Effector memory CD8-positive, alpha-beta T cell (primary cell): ENCODE measurements around the gene TMA7.
"Not testable (repeated sequence)": the region's sequence is repeated elsewhere in the genome, so short reads cannot be mapped to it uniquely, and the experiment has no call there.

Experiments
- ATAC-seq: fragments of 150-1000 bp; cut with Tn5 transposase; replicated peaks from 2 replicates; pipeline ENCODE4 v1.10.0; 2021; ENCODE audit warnings: mild to moderate bottlenecking, moderate library complexity
- DNase-seq, 3 experiments: peaks; one replicate each; pipeline ENCODE4 v3.0.0; 2021
- H3K27ac Mint-ChIP-seq, 2 donors: one replicate each; pipeline ENCODE4 v1.8.0; 2022; ENCODE audit warnings: mild to moderate bottlenecking in 2 of 2, mixed read lengths in 2 of 2, moderate library complexity in 2 of 2
- H3K27me3 Mint-ChIP-seq, 2 donors: one replicate each; pipeline ENCODE4 v1.8.0; 2022; ENCODE audit warnings: mixed read lengths in 2 of 2
- H3K36me3 Mint-ChIP-seq: one replicate; pipeline ENCODE4 v1.8.0; 2022; ENCODE audit warnings: mild to moderate bottlenecking, moderate library complexity, mixed read lengths; ENCODE audit not compliant: insufficient read depth
- H3K4me1 Mint-ChIP-seq, 2 donors: one replicate each; pipeline ENCODE4 v1.8.0; 2022; ENCODE audit warnings: low read depth in 2 of 2, mixed read lengths in 2 of 2
- H3K4me3 Mint-ChIP-seq, 2 donors: one replicate each; pipeline ENCODE4 v1.8.0; 2022; ENCODE audit warnings: mild to moderate bottlenecking in 2 of 2, mixed read lengths in 2 of 2, moderate library complexity in 2 of 2
- H3K9me3 Mint-ChIP-seq, 2 donors: one replicate each; pipeline ENCODE4 v1.8.0; 2022; ENCODE audit warnings: mixed read lengths in 2 of 2

The TMA7 gene

GRCh38 chr3:48446043-48446424, 6.0 kb downstream of the TMA7 start:
- peaks cover 50% of the 10 kb centered on the region for H3K36me3 Mint-ChIP-seq
- no peaks in the 10 kb centered on the region for H3K27me3 Mint-ChIP-seq
- no peaks in the 10 kb centered on the region for H3K9me3 Mint-ChIP-seq
- no peak for ATAC-seq
- H3K27ac Mint-ChIP-seq = peak overlapping the region; percentile 94 to 98
- peak overlapping the region; percentile 86 to 96 for H3K4me3 Mint-ChIP-seq
- H3K4me1 Mint-ChIP-seq = peaks cover 27 to 37% of the 10 kb centered on the region in 2 donors
- no peak for DNase-seq

DNA sequence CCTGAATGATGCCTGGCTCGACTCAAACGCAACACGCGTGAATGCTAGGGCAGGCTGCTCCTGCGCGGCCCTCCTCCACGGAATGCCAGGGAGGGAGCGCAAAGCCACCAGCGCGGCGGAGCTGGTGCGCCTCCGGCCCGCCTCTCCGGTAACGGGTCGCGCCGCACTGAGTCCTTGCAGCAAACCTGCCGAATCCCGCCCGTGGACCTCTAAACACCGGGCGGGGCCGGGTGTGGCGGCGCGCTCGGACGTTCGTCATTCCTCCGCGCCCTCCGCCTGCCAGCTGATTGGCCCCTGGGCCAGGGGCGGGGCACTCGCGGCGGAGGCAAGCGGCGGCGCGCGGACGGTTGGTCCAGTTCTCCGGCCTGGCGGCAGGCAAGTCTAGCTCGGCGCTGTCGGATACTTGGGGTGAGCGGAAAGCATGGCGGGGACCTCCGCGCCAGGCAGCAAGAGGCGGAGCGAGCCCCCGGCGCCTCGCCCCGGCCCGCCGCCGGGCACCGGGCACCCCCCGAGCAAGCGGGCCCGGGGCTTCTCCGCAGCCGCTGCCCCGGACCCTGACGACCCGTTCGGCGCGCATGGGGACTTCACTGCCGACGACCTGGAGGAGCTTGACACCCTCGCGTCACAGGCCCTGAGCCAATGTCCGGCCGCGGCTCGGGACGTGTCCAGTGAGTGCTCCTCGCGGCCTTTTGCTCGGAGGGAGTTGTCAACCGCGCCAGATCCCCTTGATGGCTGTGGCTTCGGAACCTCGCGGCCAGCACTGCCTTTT, 6.6 kb downstream of the TMA7 start, which contains the start of gene ATRIP:
Gene ATRIP, plus strand, starts transcription at position 313 of the 769 bp plus-strand sequence. Its CDS starts 109 bp downstream, at position 422.
- ATAC-seq = peak; percentile 98
- H3K27me3 Mint-ChIP-seq = no peaks in the 10 kb centered on the region
- peak within 1 kb of the TSS; percentile 94 to 98 for H3K27ac Mint-ChIP-seq
- peaks cover 24 to 33% of the 10 kb centered on the region in 2 donors for H3K4me1 Mint-ChIP-seq
- DNase-seq = peak; percentile 75 to 80 (median 80)
- H3K9me3 Mint-ChIP-seq = no peaks in the 10 kb centered on the region
- peak within 1 kb of the TSS; percentile 86 to 96 for H3K4me3 Mint-ChIP-seq
- peaks cover 47% of the 10 kb centered on the region for H3K36me3 Mint-ChIP-seq

- H3K4me3 Mint-ChIP-seq = no peak overlapping the region
- H3K36me3 Mint-ChIP-seq = peaks cover 36% of the 10 kb centered on the region
- no peaks in the 10 kb centered on the region for H3K9me3 Mint-ChIP-seq
- DNase-seq (no peak), ATAC-seq (no peak)
- H3K4me1 Mint-ChIP-seq = peaks cover 19 to 20% of the 10 kb centered on the region in 2 donors
- H3K27ac Mint-ChIP-seq = no peak overlapping the region
- no peaks in the 10 kb centered on the region for H3K27me3 Mint-ChIP-seq
Observed at GRCh38 chr3:48451270-48451669, 11.2 kb downstream of the TMA7 start.

DNA sequence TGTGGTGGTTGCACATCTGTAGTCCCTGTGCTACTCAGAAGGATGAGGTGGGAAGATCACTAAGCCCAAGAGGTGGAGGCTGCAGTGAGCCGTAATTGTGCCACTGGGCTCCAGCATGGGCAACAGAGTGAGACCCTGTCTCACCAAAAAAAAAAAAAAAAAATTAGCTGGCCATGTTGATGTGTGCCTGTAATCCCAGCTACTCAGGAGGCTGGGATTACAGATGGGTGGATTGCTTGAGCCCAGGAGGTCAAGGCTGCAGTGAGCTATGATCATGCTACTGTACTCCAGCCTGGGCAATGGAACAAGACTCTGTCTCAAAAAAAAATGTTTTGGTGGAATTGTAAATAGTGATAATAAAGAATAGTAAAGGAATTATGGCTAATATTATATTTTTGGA, 16.4 kb downstream of the TMA7 start:
- Mint-ChIP-seq H3K27ac (peak overlapping the region in 1 of 2 donors; percentile 52), H3K4me1 (no peaks in the 10 kb centered on the region), H3K9me3 (no peaks in the 10 kb centered on the region), H3K36me3 (peaks cover 46% of the 10 kb centered on the region), H3K27me3 (no peaks in the 10 kb centered on the region), H3K4me3 (no peak overlapping the region)
- DNase-seq = no peak
- ATAC-seq = no peak

GRCh38 chr3:48459331-48459730, 19.3 kb downstream of the TMA7 start:
- Mint-ChIP-seq H3K27me3 (no peaks in the 10 kb centered on the region), H3K9me3 (no peaks in the 10 kb centered on the region), H3K4me3 (no peak overlapping the region), H3K4me1 (no peaks in the 10 kb centered on the region), H3K36me3 (peaks cover 41% of the 10 kb centered on the region), H3K27ac (no peak overlapping the region)
- ATAC-seq (no peak), DNase-seq (no peak)

DNA sequence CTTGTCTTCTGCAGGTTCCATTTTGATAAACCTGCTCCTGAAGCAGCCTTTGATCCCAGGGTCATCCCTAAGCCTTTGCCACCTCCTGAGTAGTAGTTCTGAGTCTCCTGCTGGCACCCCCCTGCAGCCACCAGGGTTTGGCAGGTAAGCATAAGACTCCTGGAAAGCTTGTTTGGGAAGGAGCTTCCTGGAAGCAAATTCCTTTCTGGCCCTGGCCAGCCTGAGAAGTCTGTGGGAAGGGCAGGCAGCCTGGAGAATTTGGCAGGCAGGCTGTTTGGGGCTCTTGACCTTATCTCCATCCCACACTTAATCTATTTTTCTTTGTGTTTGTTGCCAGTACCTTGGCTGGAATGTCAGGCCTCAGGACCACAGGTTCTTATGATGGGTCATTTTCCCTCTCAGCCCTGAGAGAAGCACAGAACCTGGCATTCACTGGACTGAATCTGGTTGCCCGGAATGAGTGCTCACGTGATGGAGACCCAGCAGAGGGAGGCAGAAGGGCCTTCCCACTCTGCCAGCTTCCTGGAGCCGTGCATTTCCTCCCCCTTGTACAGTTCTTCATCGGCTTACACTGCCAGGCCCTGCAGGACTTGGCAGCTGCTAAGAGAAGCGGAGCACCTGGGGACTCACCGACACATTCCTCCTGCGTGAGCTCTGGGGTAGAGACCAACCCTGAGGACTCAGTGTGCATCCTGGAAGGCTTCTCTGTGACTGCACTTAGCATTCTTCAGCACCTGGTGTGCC, 19.9 kb downstream of the TMA7 start:
- Mint-ChIP-seq H3K9me3 (no peaks in the 10 kb centered on the region), H3K4me1 (no peaks in the 10 kb centered on the region), H3K27ac (no peak overlapping the region), H3K36me3 (peaks cover 38% of the 10 kb centered on the region), H3K27me3 (no peaks in the 10 kb centered on the region), H3K4me3 (no peak overlapping the region)
- no peak for DNase-seq
- ATAC-seq = no peak

- DNase-seq = no peak
- Mint-ChIP-seq H3K27me3 (no peaks in the 10 kb centered on the region), H3K4me3 (no peak overlapping the region), H3K9me3 (no peaks in the 10 kb centered on the region), H3K27ac (peak overlapping the region in 1 of 2 donors; percentile 39), H3K36me3 (peaks cover 36% of the 10 kb centered on the region), H3K4me1 (peaks cover under 1 to 2% of the 10 kb centered on the region in 2 donors)
- ATAC-seq = no peak
Observed at GRCh38 chr3:48460517-48460902, 20.5 kb downstream of the TMA7 start.

DNA sequence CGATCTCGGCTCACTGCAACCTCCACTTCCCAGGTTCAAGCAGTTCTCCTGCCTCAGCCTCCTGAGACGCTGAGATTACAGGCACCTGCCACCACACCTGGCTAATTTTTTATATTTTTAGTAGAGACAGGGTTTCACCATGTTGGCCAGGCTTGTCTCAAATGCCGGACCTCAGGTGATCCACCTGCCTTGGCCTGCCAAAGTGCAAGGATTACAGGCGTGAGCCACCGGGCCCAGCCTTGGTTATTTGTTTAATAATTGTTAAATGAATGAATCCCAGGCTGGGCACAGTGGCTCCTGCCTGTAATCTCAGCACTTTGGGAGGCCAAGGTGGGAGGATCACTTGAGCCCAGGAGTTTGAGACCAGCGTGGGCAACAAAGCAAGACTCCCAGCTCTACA, 21.7 kb downstream of the TMA7 start:
- DNase-seq, H3K4me3 Mint-ChIP-seq, ATAC-seq, H3K27me3 Mint-ChIP-seq, H3K27ac Mint-ChIP-seq, H3K9me3 Mint-ChIP-seq: not testable (repeated sequence)
- Mint-ChIP-seq H3K4me1 (peaks cover 11% of the 10 kb centered on the region in 2 donors), H3K36me3 (peaks cover 38% of the 10 kb centered on the region)

DNA sequence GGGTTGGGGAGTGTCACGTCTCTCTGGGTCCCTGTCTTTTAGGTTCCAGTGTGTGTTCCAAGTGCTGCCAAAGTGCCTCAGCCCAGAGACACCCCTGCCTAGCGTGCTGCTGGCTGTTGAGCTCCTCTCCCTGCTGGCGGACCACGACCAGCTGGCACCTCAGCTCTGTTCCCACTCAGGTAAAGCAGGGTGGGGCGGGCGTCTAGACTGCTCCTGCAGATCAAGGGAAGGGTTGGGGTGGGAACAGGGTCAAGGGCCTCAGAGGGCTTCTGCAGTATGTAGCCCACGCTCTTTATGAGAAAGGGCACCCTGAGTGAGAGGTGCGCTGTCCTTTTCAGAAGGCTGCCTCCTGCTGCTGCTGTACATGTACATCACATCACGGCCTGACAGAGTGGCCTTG, 23.6 kb downstream of the TMA7 start:
- H3K4me1 Mint-ChIP-seq = peaks cover 25 to 31% of the 10 kb centered on the region in 2 donors
- DNase-seq (no peak), ATAC-seq (no peak)
- H3K27me3 Mint-ChIP-seq = no peaks in the 10 kb centered on the region
- H3K9me3 Mint-ChIP-seq = no peaks in the 10 kb centered on the region
- H3K36me3 Mint-ChIP-seq = peaks cover 46% of the 10 kb centered on the region
- H3K4me3 Mint-ChIP-seq = no peak overlapping the region
- H3K27ac Mint-ChIP-seq = no peak overlapping the region

GRCh38 chr3:48464713-48465221, 24.7 kb downstream of the TMA7 start:
- H3K4me3 Mint-ChIP-seq = no peak overlapping the region
- DNase-seq = no peak
- ATAC-seq = no peak

DNA sequence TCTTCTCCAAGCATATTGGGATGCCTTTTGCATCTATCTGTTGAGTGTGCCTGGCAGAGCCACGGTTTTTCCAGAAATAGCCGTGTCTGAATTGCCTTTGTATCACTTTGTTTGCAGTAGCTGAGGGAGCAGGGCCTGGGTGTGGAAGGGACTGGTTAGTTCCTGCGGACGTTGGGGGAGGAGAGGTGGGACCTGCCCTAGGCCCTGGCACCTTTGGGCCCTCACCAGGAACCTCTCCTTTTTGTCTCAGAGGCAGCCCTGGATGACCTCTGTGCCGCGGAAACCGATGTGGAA, 25.1 kb downstream of the TMA7 start:
- DNase-seq (no peak), ATAC-seq (no peak)
- peaks cover 58% of the 10 kb centered on the region for H3K36me3 Mint-ChIP-seq
- H3K4me1 Mint-ChIP-seq = peaks cover 39 to 44% of the 10 kb centered on the region in 2 donors
- H3K9me3 Mint-ChIP-seq = no peaks in the 10 kb centered on the region
- H3K4me3 Mint-ChIP-seq = peak overlapping the region; percentile 91 to 93
- no peaks in the 10 kb centered on the region for H3K27me3 Mint-ChIP-seq
- H3K27ac Mint-ChIP-seq = peak overlapping the region; percentile 98 to 99

More at GRCh38 chr3:48464713-48465221, 24.7 kb downstream of the TMA7 start:
- peaks cover 35 to 40% of the 10 kb centered on the region in 2 donors for H3K4me1 Mint-ChIP-seq
- peak overlapping the region; percentile 98 to 99 for H3K27ac Mint-ChIP-seq
- peaks cover 54% of the 10 kb centered on the region for H3K36me3 Mint-ChIP-seq
- H3K27me3 Mint-ChIP-seq = no peaks in the 10 kb centered on the region
- H3K9me3 Mint-ChIP-seq = no peaks in the 10 kb centered on the region

- DNase-seq (peak; percentile 63 to 76 (median 72)), ATAC-seq (peak; percentile 90)
- peaks cover 40 to 47% of the 10 kb centered on the region in 2 donors for H3K4me1 Mint-ChIP-seq
- no peaks in the 10 kb centered on the region for H3K27me3 Mint-ChIP-seq
- peaks cover 54% of the 10 kb centered on the region for H3K36me3 Mint-ChIP-seq
- H3K27ac Mint-ChIP-seq = peak overlapping the region; percentile 98 to 99
- peak overlapping the region; percentile 91 to 93 for H3K4me3 Mint-ChIP-seq
- H3K9me3 Mint-ChIP-seq = no peaks in the 10 kb centered on the region
Observed at GRCh38 chr3:48465531-48466378, 25.7 kb downstream of the TMA7 start.
